ENCODE measurements around the gene MAB21L4. TPM values are rescaled to one million over a fixed set of nuclear protein-coding genes. Genes with fewer than 3 reads are reported as not detected.

Gene MAB21L4
- total RNA-seq, 4 donors from 2014 or later: 0.33 to 0.81 TPM; not detected in 2

DNA sequence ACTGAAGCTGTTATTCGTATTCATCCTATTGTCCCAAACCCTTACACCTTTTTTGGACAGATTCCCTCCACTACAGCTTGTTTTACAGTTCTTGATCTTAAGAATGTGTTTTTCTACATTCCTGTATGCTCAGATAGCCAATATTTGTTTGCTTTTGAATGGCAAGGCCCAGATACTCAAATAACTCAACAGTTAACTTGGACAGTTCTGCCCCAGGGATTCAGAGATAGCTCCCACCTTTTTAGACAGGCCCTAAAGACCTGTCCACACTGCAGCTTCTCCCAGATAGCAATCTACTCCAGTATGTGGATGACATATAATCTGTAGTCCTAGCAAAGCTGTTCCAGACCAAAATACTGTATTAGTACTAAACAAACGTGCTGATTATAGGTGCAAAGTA, 34.4 kb downstream of the MAB21L4 start:
- no peaks in the 10 kb centered on the region for H3K27me3 ChIP-seq
- intact Hi-C loops (cut with DNase I): no loop called here
- H3K4me3 ChIP-seq (replicated peaks in 1 of 3): no peak overlapping the region
- TF ChIP-seq POLR2A (IDR thresholded peaks at IDR 0.05): no peak
- TF ChIP-seq, protein P1, sequence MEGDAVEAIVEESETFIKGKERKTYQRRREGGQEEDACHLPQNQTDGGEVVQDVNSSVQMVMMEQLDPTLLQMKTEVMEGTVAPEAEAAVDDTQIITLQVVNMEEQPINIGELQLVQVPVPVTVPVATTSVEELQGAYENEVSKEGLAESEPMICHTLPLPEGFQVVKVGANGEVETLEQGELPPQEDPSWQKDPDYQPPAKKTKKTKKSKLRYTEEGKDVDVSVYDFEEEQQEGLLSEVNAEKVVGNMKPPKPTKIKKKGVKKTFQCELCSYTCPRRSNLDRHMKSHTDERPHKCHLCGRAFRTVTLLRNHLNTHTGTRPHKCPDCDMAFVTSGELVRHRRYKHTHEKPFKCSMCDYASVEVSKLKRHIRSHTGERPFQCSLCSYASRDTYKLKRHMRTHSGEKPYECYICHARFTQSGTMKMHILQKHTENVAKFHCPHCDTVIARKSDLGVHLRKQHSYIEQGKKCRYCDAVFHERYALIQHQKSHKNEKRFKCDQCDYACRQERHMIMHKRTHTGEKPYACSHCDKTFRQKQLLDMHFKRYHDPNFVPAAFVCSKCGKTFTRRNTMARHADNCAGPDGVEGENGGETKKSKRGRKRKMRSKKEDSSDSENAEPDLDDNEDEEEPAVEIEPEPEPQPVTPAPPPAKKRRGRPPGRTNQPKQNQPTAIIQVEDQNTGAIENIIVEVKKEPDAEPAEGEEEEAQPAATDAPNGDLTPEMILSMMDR (IDR thresholded peaks at IDR 0.05): no peak
- H3K9me3 ChIP-seq: no peaks in the 10 kb centered on the region
- peaks cover 6 to 10% of the 10 kb centered on the region in 2 donors for H3K4me1 ChIP-seq
- 77 to 81% methylated on average over 2 of the region's 2 CpGs for WGBS, 2 donors
- no peak overlapping the region for H3K27ac ChIP-seq
- H3K36me3 ChIP-seq: no peaks in the 10 kb centered on the region
- no peak for DNase-seq

DNA sequence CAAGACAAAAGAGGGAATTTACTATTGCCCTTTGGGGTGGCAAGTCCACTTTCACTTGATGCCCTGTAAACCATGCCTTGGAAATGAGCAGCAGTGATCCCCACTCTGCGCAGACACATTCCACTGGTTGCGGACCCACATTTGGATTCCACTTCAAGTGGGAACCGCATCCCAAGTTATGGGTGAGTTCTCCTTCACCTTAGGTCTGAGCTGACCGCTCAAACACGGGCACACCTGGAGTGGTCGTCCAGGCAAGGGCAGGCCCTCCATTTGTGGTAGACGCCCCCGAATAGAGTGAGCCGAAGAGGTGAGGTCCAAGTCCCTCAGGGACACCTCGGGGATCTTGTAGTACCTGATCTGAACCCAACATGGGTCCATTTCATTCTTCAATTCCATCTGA, 37.1 kb downstream of the MAB21L4 start:
- Histone ChIP-seq H3K27ac (no peak overlapping the region), H3K4me3 (replicated peaks in 1 of 3) (no peak overlapping the region), H3K4me1 (peaks cover 6 to 10% of the 10 kb centered on the region in 2 donors), H3K36me3 (no peaks in the 10 kb centered on the region), H3K27me3 (no peaks in the 10 kb centered on the region), H3K9me3 (no peaks in the 10 kb centered on the region)
- no peak for DNase-seq
- intact Hi-C loops (cut with DNase I): no loop called here
- no peak for TF ChIP-seq POLR2A (IDR thresholded peaks at IDR 0.05)
- TF ChIP-seq, protein P1 (IDR thresholded peaks at IDR 0.05): no peak
- 91 to 95% methylated on average over 7 to 10 of the region's 10 CpGs for WGBS, 2 donors

DNA sequence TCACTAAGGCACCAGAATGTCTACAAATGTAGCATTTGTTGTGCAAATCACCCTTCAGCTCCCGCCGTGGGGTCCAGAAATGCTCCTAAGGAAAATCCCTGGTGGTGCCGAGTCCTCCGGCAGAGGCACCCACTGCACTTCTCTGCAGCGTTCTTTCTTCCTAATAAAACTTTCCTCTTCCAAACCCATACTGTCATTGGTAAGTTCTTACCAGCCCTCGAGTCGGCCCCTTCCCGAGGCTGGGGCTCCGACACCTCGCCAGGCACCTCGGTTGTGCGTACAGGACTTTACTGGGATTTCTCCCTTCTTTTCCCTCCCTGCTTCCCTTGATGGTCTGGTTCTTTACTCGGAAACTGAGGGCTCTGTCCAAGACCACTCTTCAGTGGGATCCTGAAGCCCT, 37.6 kb downstream of the MAB21L4 start:
- DNase-seq: no peak
- intact Hi-C loops (cut with DNase I): no loop called here
- no peaks in the 10 kb centered on the region for H3K27me3 ChIP-seq
- TF ChIP-seq, protein P1 (IDR thresholded peaks at IDR 0.05): no peak
- no peak for TF ChIP-seq POLR2A (IDR thresholded peaks at IDR 0.05)
- no peaks in the 10 kb centered on the region for H3K36me3 ChIP-seq
- H3K27ac ChIP-seq: no peak overlapping the region
- no peaks in the 10 kb centered on the region for H3K9me3 ChIP-seq
- 92 to 95% methylated on average over 13 of the region's 13 CpGs for WGBS, 2 donors
- H3K4me1 ChIP-seq: peaks cover 6 to 10% of the 10 kb centered on the region in 2 donors
- H3K4me3 ChIP-seq (replicated peaks in 1 of 3): no peak overlapping the region

DNA sequence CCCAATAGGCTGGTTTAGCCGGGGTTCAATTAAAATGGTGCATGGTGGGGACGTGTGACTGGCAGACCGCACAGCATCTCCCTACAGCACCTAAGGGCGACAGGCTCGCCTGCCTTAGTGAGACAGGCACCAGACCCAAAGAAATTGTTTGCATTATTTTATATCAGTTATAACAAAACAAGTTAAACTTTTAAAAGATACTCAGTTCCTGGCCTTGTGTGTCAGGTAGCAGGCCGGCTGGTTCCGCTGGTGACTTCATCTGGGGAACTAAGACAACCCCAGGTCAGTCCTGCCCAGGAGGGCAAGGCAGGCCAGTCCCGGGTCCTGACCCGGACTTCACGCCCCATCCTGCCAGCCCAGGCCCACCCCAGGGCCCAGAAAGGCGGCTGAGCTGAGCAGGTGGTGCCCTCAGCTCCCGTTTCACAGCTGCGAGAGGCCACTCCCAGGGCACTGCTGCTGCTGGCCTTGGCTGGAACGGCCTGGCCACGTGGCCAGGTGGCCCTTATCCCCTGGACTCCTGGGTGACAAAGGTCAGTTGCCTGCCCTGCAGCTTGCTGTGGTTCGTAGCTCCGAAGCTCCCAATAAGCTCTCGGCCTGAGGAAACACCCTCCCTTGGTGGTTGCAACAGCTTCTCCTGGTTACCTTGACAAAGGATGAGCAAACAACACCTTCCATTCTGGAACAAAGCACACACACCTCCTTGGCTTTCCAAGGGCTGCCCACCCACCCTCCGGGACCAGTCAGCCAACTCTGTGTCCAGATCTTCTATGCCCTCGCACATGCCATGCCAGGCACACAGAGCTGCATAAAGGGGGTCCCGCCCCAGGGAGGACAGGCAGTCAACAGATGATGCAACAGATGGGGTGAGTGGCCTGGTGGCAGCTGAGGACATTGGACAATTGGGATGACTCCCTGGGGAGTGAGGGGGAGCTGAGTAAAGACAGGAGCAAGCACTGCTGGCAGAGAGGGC, 38.6 kb downstream of the MAB21L4 start:
- H3K27ac ChIP-seq: no peak overlapping the region
- H3K27me3 ChIP-seq: no peaks in the 10 kb centered on the region
- peaks cover 6 to 10% of the 10 kb centered on the region in 2 donors for H3K4me1 ChIP-seq
- intact Hi-C loops (cut with DNase I): no loop called here
- no peak for DNase-seq
- 91 to 94% methylated on average over 14 to 16 of the region's 21 CpGs for WGBS, 2 donors
- no peak overlapping the region for H3K4me3 ChIP-seq (replicated peaks in 1 of 3)
- no peaks in the 10 kb centered on the region for H3K36me3 ChIP-seq
- no peak for TF ChIP-seq POLR2A (IDR thresholded peaks at IDR 0.05)
- TF ChIP-seq, protein P1 (IDR thresholded peaks at IDR 0.05): no peak
- H3K9me3 ChIP-seq: no peaks in the 10 kb centered on the region

All from thyroid gland (tissue), 4 donors.